IMR-90 (cell line): ENCODE results near the gene TBC1D24. TPM values are rescaled to one million over a fixed set of nuclear protein-coding genes. Genes with fewer than 3 reads are reported as not detected.

Experiments used
- ATAC-seq: fragments of 200-7000 bp; cut with Tn5 transposase; 2 replicates; pipeline ENCODE4 v1.9.1; 2020; ENCODE audit warnings: low read depth, mild to moderate bottlenecking, moderate library complexity
- BruUV-seq: library from RNA; stranded (reverse); fragments of 400-500 nt; replicated peaks from 2 replicates; lab custom pipeline; 2021; lab: Mats Ljungman, UMichigan
- CTCF ChIA-PET: fragments of 300-600 bp; formaldehyde crosslinking; extraction: SDS; loops from one replicate; lab custom pipeline; 2021; ENCODE audit warnings: antibody characterized with exemption; lab: Yijun Ruan, JAX
- POLR2A ChIA-PET: fragments of 300-600 bp; sonication (Branson Sonifier 250); formaldehyde crosslinking; loops from one replicate; lab custom pipeline; 2022; ENCODE audit warnings: antibody characterized with exemption; ENCODE audit not compliant: unreplicated experiment; lab: Charles Lee
- DNase-seq: peaks from one replicate; pipeline ENCODE4 v3.0.0; 2013
- H2AFZ ChIP-seq: replicated peaks from 2 replicates; pipeline ENCODE3; 2013; ENCODE audit warnings: low read length, mild to moderate bottlenecking; ENCODE audit not compliant: poor library complexity
- H2AK5ac ChIP-seq: 2 replicates; pipeline ENCODE4 v1.6.1; 2013; ENCODE audit warnings: low read depth, low read length, inconsistent platforms
- H2AK9ac ChIP-seq: replicated peaks from 2 replicates; pipeline ENCODE3; 2013; ENCODE audit warnings: mild to moderate bottlenecking, low read depth, low read length, moderate library complexity; ENCODE audit not compliant: poor library complexity
- H2BK120ac ChIP-seq: 2 replicates; pipeline ENCODE4 v1.6.1; 2013; ENCODE audit warnings: low read depth, low read length, inconsistent platforms
- H2BK15ac ChIP-seq: 3 replicates; pipeline ENCODE4 v1.6.1; 2013; ENCODE audit warnings: low read depth, low read length, inconsistent platforms
- H2BK20ac ChIP-seq: 2 replicates; pipeline ENCODE4 v1.6.1; 2013; ENCODE audit warnings: low read depth, mild to moderate bottlenecking, inconsistent platforms, low read length, moderate library complexity
- H2BK5ac ChIP-seq: 2 replicates; pipeline ENCODE4 v1.6.1; 2013; ENCODE audit warnings: mild to moderate bottlenecking, low read depth, low read length, inconsistent platforms; ENCODE audit not compliant: poor library complexity, severe bottlenecking
- H3K14ac ChIP-seq: replicated peaks from 2 replicates; pipeline ENCODE4 v1.6.1; 2013; ENCODE audit warnings: low read depth, low read length, inconsistent platforms
- H3K18ac ChIP-seq: 2 replicates; pipeline ENCODE4 v1.6.1; 2013; ENCODE audit warnings: low read depth, low read length, control low read depth
- H3K23ac ChIP-seq: 2 replicates; pipeline ENCODE4 v1.6.1; 2013; ENCODE audit warnings: low read depth, low read length, inconsistent platforms
- H3K27ac ChIP-seq: 2 replicates; pipeline ENCODE4 v1.5.1; 2013; ENCODE audit warnings: mild to moderate bottlenecking, control low read depth, low read length; ENCODE audit not compliant: insufficient read depth
- H3K27me3 ChIP-seq: 2 replicates; pipeline ENCODE4 v1.6.1; 2013; ENCODE audit warnings: low read length; ENCODE audit not compliant: control insufficient read depth, insufficient read depth
- H3K36me3 ChIP-seq: 2 replicates; pipeline ENCODE4 v1.6.1; 2013; ENCODE audit warnings: low read length, mixed read lengths; ENCODE audit not compliant: control insufficient read depth, insufficient read depth
- H3K4ac ChIP-seq: 2 replicates; pipeline ENCODE4 v1.6.1; 2013; ENCODE audit warnings: low read depth, low read length, inconsistent platforms
- H3K4me1 ChIP-seq: 2 replicates; pipeline ENCODE4 v1.6.1; 2013; ENCODE audit warnings: low read length, mixed read lengths; ENCODE audit not compliant: control insufficient read depth, insufficient read depth
- H3K4me2 ChIP-seq: 2 replicates; pipeline ENCODE4 v1.6.1; 2013; ENCODE audit warnings: low read depth, mild to moderate bottlenecking, control low read depth, low read length, moderate library complexity
- H3K4me3 ChIP-seq: 2 replicates; pipeline ENCODE4 v1.5.1; 2013; ENCODE audit warnings: low read depth, mild to moderate bottlenecking, control low read depth, low read length, moderate library complexity; ENCODE audit not compliant: insufficient read depth
- H3K56ac ChIP-seq: 2 replicates; pipeline ENCODE4 v1.6.1; 2013; ENCODE audit warnings: low read length, inconsistent platforms; ENCODE audit not compliant: insufficient read depth; ENCODE audit errors: extremely low read depth
- H3K79me1 ChIP-seq, 2 experiments: 2 replicates each; pipeline ENCODE4 v1.6.1; 2013; ENCODE audit warnings: low read length in 2 of 2, inconsistent platforms in 1 of 2, low read depth in 1 of 2
- H3K9ac ChIP-seq: 2 replicates; pipeline ENCODE4 v1.6.1; 2013; ENCODE audit warnings: low read depth, low read length, control low read depth
- H3K9me1 ChIP-seq: 2 replicates; pipeline ENCODE4 v1.6.1; 2013; ENCODE audit warnings: low read length, inconsistent platforms; ENCODE audit not compliant: insufficient read depth
- H3K9me3 ChIP-seq: 2 replicates; pipeline ENCODE4 v1.6.1; 2013; ENCODE audit warnings: low read length; ENCODE audit not compliant: control insufficient read depth, insufficient read depth
- H4K20me1 ChIP-seq: 2 replicates; pipeline ENCODE4 v1.6.1; 2013; ENCODE audit warnings: low read length, inconsistent platforms; ENCODE audit not compliant: insufficient read depth
- H4K5ac ChIP-seq: 2 replicates; pipeline ENCODE4 v1.6.1; 2013; ENCODE audit warnings: mild to moderate bottlenecking, low read depth, low read length, control low read depth
- H4K8ac ChIP-seq, 2 experiments: 2 replicates each; pipeline ENCODE4 v1.6.1; 2013; ENCODE audit warnings: low read depth in 2 of 2, low read length in 2 of 2, control low read depth in 1 of 2, inconsistent platforms in 1 of 2
- H4K91ac ChIP-seq: 2 replicates; pipeline ENCODE4 v1.6.1; 2013; ENCODE audit warnings: low read depth, low read length, inconsistent platforms; ENCODE audit not compliant: insufficient read depth
- BHLHE40 ChIP-seq: fragments of 150-350 bp; IDR thresholded peaks from 2 replicates; pipeline ENCODE4 v1.6.1; 2016; ENCODE audit warnings: mild to moderate bottlenecking, low read depth, low read length
- CEBPB ChIP-seq: IDR thresholded peaks from 2 replicates; pipeline ENCODE4 v1.6.1; 2012; ENCODE audit warnings: low read depth, low read length, improper control_type of control experiment
- CHD1 ChIP-seq: IDR thresholded peaks from 2 replicates; pipeline ENCODE4 v1.6.1; 2012; ENCODE audit warnings: low read depth, low read length, improper control_type of control experiment
- FOS ChIP-seq: fragments of 150-350 bp; IDR thresholded peaks from 2 replicates; pipeline ENCODE4 v1.6.1; 2016; ENCODE audit warnings: low read depth, low read length
- MAFK ChIP-seq: IDR thresholded peaks from 2 replicates; pipeline ENCODE4 v1.6.1; 2012; ENCODE audit warnings: low read depth, low read length, improper control_type of control experiment
- MAZ ChIP-seq: IDR thresholded peaks from 2 replicates; pipeline ENCODE4 v1.6.1; 2012; ENCODE audit warnings: low read depth, mild to moderate bottlenecking, low read length, improper control_type of control experiment, moderate library complexity, borderline replicate concordance
- NFE2L2 ChIP-seq: fragments of 150-350 bp; IDR thresholded peaks from 2 replicates; pipeline ENCODE4 v1.6.1; 2016; ENCODE audit warnings: low read depth, mild to moderate bottlenecking, low read length
- POLR2A ChIP-seq: IDR thresholded peaks from 2 replicates; pipeline ENCODE4 v1.6.1; 2012; ENCODE audit warnings: mild to moderate bottlenecking, low read depth, low read length
- RAD21 ChIP-seq: IDR thresholded peaks from 2 replicates; pipeline ENCODE4 v1.6.1; 2012; ENCODE audit warnings: low read length, improper control_type of control experiment
- RCOR1 ChIP-seq: IDR thresholded peaks from 2 replicates; pipeline ENCODE4 v1.6.1; 2012; ENCODE audit warnings: mild to moderate bottlenecking, low read length, improper control_type of control experiment; ENCODE audit not compliant: insufficient replicate concordance
- RFX5 ChIP-seq: IDR thresholded peaks from 2 replicates; pipeline ENCODE4 v1.8.0; 2012; ENCODE audit warnings: low read depth, mild to moderate bottlenecking, low read length, moderate library complexity
- SMC3 ChIP-seq: fragments of 150-350 bp; IDR thresholded peaks from 2 replicates; pipeline ENCODE4 v1.6.1; 2016; ENCODE audit warnings: low read depth, mild to moderate bottlenecking, antibody characterized with exemption, low read length, moderate library complexity
- WGBS, 2 experiments: methylation state at CpG; one replicate each; pipeline versions ENCODE4 v1.1.5 to v1.1.7; 2013; ENCODE audit warnings: missing lambda C conversion rate in 2 of 2; ENCODE audit not compliant: insufficient read length in 1 of 2; ENCODE audit errors: extremely low coverage in 2 of 2; 5-methylcytosine and 5-hydroxymethylcytosine counted together
- dilution Hi-C: fragments of 300-500 bp; cut with HindIII; formaldehyde crosslinking; loops from one replicate; pipeline ENCODE4 v1.14.3; 2018; ENCODE audit warnings: low sequenced_read_pairs; ENCODE audit not compliant: unreplicated experiment
- in situ Hi-C: fragments of 300-500 bp; cut with MboI; formaldehyde crosslinking; loops from 3 replicates; pipeline ENCODE4 v1.14.3; 2019; ENCODE audit warnings: low sequenced_read_pairs, inconsistent platforms, mixed read lengths
- intact Hi-C: fragments of 100-400 bp; cut with micrococcal nuclease; formaldehyde crosslinking; loops from 2 replicates; pipeline ENCODE4 v1.10.0; 2022
- polyA plus RNA-seq, 3 experiments: library from polyadenylated mRNA; depleted of rRNA; stranded (reverse); fragments of >200 nt; gene quantifications; 2 replicates each; pipeline ENCODE4 v1.2.3, GENCODE V29; 2012; ENCODE audit warnings: low replicate concordance in 1 of 3
- total RNA-seq: library from RNA; depleted of rRNA; stranded (reverse); fragments of >200 nt; gene quantifications from 2 replicates; pipeline ENCODE4 v1.2.3, GENCODE V29; 2012
- TF ChIP-seq, protein P1 (sequence below): conservative IDR thresholded peaks from 2 replicates; pipeline ENCODE4 v1.5.1; 2012; ENCODE audit warnings: mild to moderate bottlenecking, low read depth, low read length, improper control_type of control experiment
- TF ChIP-seq, protein P2 (sequence below): fragments of 150-350 bp; IDR thresholded peaks from 2 replicates; pipeline ENCODE4 v1.6.1; 2016; ENCODE audit warnings: low read depth, mild to moderate bottlenecking, low read length, moderate library complexity, borderline replicate concordance

Gene TBC1D24
- total and polyA plus RNA-seq, 2 of the 4 experiments (the other 2 are of a cell fraction), result 7.5 to 13.4 TPM

DNA sequence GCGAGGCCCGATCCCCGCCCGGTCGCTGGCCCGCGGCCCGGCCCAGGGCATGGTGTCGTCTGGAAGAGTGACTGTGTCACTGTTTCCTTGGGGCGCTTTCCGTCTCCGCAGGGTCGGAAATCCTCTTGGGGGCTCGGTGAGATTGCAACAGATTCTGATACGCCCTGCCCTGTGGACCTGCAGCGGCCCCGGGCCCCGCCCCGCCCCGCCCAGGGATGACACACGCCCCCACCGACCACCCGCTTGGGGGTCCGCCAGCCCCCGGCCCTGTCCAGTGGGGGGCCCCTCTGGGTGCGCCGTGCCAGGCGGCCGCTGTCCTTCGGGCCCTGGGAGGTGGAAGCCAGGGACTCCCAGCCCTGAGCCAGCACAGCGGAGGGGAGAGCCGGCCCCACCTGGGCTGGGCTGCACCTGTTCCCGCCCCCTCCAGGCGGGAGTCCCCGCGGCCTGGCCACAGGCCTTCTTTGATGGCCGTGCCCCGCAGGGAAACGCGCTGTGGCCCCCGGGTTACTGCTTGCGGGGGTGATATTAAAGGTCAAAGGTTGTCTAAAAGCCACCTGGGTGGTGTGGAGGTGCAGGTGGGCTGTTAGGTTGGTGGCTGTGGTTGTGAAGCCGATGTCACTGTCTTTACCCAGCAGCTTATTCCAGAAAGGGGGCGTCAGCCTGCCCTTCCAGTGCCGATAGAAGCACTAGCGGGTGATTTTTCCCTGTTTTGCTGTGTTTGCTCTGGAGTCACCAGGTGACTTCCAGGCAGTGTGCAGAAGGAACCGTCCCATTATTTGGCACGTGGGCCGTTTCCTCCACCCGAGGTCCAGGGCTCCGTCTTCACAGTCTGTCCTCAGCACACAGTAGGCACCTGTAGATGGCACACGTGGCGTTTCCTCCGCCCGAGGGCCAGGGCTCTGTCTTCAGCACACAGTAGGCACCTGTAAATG, 752 bp downstream of the TBC1D24 start:
- Histone ChIP-seq H3K4me1 (peaks cover 12% of the 10 kb centered on the region), H3K36me3 (no peaks in the 10 kb centered on the region), H3K4me2 (peak overlapping the region; percentile 74), H2AFZ (peak overlapping the region; percentile 85), H2AK9ac (peak overlapping the region; percentile 89), H3K9ac (peak overlapping the region; percentile 56), H2BK15ac (no peak overlapping the region), H4K5ac (no peak overlapping the region), H3K56ac (no peak overlapping the region), H2BK5ac (no peak overlapping the region), H2AK5ac (no peak overlapping the region; the same call in 1 of the 2 replicates), H4K20me1 (peaks cover 28% of the 10 kb centered on the region), H3K4ac (no peak overlapping the region; the same call in 1 of the 2 replicates), H3K18ac (no peak overlapping the region), H2BK20ac (no peak overlapping the region), H3K27ac (peak overlapping the region; percentile 34; the same call in 1 of the 2 replicates), H3K79me1 (peaks cover 10 to 62% of the 10 kb centered on the region in 2 experiments; a peak in 3 of 4 replicates), H4K8ac (no peak overlapping the region; a peak in 1 of 4 replicates), H3K27me3 (no peaks in the 10 kb centered on the region; the same call in 1 of the 2 replicates), H3K23ac (peak overlapping the region; percentile 65), H4K91ac (no peak overlapping the region), H2BK120ac (no peak overlapping the region), H3K14ac (0 out of 2 replicates have a peak overlapping the region, but pooled peaks have one; percentile 51), H3K4me3 (peak overlapping the region; percentile 83), H3K9me1 (no peaks in the 10 kb centered on the region; the same call in 1 of the 2 replicates), H3K9me3 (no peaks in the 10 kb centered on the region)
- WGBS, 2 experiments, result 24% methylated on average over 30 of the region's 55 CpGs; no CpG with 5 or more reads in 1 of the 2 experiments
- ChIA-PET POLR2A (interaction anchor here (0.6 kb wide), 1 partner anchor 243 kb away, joined by 6 read pairs; no protein-coding TSS in a partner anchor), CTCF (no interaction called here)
- in situ Hi-C loops, result no loop called here
- no TSS peak for BruUV-seq
- dilution Hi-C loops, result no loop called here
- DNase-seq, result no peak
- intact Hi-C loops, result no loop called here
- 0 out of 2 replicates have a peak, but pooled peaks have one; percentile 2 for ATAC-seq
- no peak for TF ChIP-seq MAZ
- no peak for TF ChIP-seq BHLHE40
- TF ChIP-seq NFE2L2, result no peak
- TF ChIP-seq, protein P1, sequence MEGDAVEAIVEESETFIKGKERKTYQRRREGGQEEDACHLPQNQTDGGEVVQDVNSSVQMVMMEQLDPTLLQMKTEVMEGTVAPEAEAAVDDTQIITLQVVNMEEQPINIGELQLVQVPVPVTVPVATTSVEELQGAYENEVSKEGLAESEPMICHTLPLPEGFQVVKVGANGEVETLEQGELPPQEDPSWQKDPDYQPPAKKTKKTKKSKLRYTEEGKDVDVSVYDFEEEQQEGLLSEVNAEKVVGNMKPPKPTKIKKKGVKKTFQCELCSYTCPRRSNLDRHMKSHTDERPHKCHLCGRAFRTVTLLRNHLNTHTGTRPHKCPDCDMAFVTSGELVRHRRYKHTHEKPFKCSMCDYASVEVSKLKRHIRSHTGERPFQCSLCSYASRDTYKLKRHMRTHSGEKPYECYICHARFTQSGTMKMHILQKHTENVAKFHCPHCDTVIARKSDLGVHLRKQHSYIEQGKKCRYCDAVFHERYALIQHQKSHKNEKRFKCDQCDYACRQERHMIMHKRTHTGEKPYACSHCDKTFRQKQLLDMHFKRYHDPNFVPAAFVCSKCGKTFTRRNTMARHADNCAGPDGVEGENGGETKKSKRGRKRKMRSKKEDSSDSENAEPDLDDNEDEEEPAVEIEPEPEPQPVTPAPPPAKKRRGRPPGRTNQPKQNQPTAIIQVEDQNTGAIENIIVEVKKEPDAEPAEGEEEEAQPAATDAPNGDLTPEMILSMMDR, result no peak
- no peak for TF ChIP-seq FOS
- no peak for TF ChIP-seq RCOR1
- no peak for TF ChIP-seq RAD21
- TF ChIP-seq SMC3, result no peak
- no peak for TF ChIP-seq CHD1
- no peak for TF ChIP-seq MAFK
- no peak for TF ChIP-seq POLR2A
- no peak for TF ChIP-seq CEBPB
- no peak for TF ChIP-seq RFX5
- TF ChIP-seq, protein P2, sequence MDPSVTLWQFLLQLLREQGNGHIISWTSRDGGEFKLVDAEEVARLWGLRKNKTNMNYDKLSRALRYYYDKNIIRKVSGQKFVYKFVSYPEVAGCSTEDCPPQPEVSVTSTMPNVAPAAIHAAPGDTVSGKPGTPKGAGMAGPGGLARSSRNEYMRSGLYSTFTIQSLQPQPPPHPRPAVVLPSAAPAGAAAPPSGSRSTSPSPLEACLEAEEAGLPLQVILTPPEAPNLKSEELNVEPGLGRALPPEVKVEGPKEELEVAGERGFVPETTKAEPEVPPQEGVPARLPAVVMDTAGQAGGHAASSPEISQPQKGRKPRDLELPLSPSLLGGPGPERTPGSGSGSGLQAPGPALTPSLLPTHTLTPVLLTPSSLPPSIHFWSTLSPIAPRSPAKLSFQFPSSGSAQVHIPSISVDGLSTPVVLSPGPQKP, result no peak
